Astrocyte of the hippocampus (primary cell): Measurements from ENCODE around the gene ITSN1.

ENCODE experiments used
- DNase-seq: peaks from one replicate; pipeline ENCODE4 v3.0.0; 2011; ENCODE audit warnings: low read depth, low spot score

ITSN1 gene

DNA sequence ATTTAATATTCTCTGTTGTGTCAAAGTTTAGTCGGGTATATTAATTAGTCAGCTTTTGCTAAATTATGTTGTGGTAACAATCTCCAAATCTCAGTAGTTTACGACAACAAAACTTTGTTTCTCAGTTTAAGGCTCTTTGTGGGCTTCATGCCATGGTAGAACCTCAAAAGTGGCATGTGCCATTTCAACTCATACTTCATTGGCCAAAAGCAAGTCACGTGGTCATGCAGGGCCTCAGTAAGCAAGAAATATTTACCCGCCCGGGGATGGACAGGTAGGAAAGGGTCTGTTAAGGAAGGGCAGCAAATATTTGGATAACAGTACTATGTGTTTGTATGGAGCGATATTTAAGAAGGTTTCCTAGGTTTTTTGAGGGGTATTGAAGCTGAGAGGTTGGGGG is 38.6 kb downstream of the ITSN1 start:
- DNase-seq = no peak

DNA sequence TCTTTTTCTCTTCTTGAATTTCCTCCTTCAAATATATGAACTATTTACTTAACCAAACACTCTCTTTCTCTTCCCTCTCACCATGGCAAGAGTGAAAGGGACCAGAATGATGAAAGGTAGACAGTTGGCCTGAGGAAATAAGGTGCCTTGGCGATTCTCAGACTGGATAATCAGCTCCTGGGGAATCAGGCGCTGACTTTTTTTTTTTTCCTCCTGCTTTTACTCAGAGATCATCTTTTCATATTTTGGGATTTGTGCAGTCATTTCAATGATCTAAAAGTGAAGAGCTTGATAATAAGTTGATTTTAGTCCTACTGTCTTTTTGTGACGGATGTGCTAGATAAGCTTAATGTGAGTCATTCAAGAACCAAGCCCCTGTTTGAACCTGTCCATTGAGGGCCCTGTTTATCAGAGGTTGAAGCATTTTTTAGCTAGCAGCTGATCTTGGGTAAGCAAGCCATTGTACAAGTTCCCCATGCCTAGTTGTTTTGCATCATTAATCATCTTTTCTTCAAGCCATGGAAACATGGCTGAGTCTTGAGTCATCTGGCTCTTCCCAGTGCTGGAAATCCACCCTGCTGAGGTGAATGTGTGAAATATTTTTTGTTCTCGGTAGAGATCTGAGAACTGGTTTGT is 40.8 kb downstream of the ITSN1 start:
- DNase-seq = peak; percentile 95

- no peak for DNase-seq
These were observed 41.8 kb downstream of the ITSN1 start for GRCh38 chr21:33684068-33684467.

DNA sequence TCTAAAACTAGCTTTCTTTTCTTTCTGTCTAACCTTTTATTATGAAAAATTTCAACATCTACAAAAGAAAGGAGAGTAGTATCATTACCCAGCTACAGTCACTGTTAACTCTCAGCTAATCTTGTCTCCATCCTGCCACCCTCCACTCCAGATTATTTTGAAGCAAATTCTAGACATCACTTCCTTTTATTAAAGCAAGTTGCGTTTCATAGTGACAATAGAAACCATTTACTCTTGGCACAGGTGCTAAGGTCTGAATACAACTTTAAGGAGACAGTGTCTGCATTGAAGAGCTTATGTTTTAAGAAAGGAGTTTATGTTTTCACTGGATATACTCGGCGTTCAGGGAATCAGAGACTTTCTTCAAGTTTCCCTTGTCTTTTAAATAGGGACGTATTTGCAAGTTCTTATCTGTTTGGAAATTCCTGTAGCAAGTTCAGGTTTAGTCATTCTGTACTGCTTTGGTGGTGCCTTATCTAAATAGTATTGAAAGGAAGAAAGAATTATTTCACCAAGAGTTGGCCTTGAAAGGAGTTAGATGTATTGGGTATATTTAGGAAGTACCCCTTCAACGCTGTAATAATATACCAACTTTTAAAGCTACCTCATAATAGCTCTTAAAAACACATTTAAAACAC is 42.7 kb downstream of the ITSN1 start:
- peak; percentile 47 for DNase-seq

DNA sequence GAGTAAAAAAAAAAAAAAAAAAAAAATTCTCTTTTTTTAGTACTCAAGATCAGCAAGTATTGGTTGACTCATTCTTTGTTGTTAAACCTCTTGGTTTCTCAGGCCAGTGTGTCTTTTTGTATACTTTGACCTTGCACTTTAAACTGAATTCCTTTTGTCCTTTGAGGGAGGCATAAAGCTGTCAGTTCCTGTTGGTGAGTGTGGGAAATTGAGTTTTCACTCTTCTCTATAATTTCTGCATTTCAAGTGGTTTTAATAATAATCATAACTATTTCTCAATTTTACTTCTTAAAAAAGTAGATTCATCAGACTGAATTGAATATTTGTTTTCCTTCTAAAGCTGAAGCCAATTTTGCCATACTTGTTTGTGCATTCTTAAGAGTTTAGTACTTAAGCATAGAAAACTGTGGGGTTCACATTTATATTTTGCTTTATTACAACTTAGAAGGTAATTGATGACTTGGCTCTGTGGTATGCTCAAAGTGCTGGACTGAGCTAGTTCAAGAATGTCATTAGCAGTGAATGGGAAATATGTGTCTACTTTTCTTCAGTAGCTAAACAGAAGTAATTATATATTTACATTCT is 43.4 kb downstream of the ITSN1 start:
- DNase-seq = peak; percentile 81

DNA sequence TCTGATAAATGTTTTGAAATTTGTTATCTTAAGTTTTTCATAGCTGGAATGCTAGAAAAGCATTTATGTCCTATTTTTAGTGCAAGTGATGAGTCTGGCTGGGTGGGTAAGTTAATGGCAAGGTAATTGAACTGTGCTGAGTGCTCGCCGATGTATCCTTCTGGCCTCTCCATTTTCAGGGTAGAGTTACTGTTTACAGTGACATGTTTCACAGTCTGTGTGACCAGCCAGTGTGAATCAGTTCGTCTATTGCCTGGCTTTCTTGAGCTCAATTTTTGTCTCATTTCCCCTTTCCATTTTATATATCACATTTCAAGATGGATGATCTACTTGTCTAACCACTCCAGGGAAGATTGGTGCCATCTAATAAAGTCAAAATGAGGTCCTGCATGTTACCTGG is 44.1 kb downstream of the ITSN1 start:
- no peak for DNase-seq

GRCh38 chr21:33687634-33688033 is 45.3 kb downstream of the ITSN1 start:
- DNase-seq = no peak

DNA sequence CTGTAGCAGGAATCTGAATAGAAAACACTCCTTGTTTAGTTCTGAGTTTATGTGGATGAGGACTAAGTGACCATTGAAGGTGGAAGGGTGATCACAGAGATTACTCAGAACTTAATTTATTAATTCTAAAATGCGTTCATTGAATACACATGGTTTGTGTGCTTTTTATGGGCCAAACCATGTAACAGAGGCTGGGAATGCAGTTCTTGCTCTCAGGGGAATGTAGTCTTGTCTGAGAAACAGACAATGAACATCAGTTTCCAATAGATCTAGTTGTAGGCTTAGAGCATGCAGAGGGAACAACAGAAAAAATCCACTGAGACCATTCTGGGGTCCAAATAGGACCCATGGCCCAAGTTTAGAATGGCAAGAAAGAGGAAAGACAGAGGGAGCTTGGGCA is 46.1 kb downstream of the ITSN1 start:
- DNase-seq = no peak

DNA sequence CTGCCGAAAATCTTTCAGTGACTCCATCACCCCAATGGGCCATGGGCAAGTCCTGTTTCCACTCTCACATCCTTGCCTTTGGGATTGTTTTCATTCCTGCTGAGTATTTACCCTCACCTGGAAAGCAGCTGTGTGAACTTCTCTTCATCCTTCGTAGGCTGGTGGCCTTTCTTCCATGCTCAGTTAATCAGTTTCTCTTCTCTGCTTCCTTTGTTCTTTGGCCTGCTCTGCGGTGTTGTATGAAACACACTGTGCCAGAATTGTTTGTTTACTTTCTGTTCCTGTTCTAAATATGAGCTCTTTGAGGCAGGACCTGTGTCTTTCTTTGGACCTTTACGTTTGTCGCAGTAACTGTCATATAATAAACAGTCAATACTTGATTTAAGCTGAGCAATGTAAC is 48.6 kb downstream of the ITSN1 start:
- DNase-seq = no peak

GRCh38 chr21:33691945-33692603 is 49.8 kb downstream of the ITSN1 start:
- DNase-seq = no peak

DNA sequence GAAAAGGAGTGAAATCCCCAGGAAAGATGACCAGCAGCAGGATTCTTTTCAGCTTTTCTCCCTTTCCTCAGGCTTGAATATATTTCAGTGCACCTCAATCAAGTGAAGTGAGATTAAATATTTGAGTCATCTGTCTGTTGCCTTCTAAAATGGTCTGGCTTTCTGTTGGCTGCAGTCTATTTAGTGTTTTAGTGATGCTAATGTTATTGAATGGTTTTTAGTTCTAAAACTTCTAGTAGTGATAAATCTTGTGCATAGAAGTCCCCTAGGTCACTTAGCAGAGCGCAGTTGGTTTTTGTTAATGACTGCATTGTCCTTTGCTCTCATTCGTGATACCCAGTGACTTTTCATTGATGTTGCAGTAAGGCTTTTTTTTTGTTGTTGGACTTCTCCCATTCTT is 53.5 kb downstream of the ITSN1 start:
- DNase-seq = no peak

- no peak for DNase-seq
These were observed 54.2 kb downstream of the ITSN1 start for GRCh38 chr21:33696465-33696864.

DNA sequence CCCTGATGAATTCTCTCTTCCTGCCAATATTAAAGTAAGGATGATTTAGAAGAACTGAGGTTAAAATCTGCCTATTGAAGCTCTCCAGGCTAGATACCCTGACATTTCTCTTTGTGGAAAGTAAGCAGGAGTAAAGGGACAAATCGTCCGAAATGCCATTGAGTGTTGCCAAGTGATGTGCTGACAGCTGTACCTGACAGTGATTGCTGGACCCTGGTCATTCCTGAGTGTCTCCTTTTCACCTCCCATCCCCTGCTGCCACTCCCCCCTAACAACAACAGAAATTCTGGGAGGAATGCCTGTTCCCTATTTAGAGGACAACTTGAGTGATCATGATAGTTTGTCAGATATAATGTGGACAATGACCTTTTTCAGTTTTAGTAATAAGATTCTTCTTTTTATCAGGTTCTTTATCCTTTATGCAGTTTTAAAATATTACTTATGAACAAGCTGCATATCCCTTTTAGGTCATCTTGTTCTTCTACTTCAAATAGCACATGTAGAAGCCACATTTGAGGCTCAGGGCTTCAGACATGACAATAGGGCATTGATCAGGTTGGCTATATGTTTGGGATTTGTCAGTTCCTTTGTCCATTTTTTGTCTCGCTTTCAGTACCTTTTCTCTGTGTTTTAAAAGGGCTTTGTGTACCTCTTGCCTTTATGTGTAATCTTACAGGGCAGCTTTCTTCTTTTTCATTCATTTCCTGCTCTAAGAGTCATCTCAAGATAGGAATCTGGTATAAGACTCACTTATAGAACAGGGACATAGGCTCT is 56.0 kb downstream of the ITSN1 start:
- no peak for DNase-seq

- DNase-seq = no peak
These were observed 57.0 kb downstream of the ITSN1 start for GRCh38 chr21:33699277-33699676.

GRCh38 chr21:33700491-33700890 is 58.2 kb downstream of the ITSN1 start:
- no peak for DNase-seq

- DNase-seq = no peak
These were observed 61.7 kb downstream of the ITSN1 start for GRCh38 chr21:33703750-33704606.

GRCh38 chr21:33707846-33708245 is 65.5 kb downstream of the ITSN1 start:
- DNase-seq = no peak

GRCh38 chr21:33708874-33709273 is 66.6 kb downstream of the ITSN1 start:
- no peak for DNase-seq

GRCh38 chr21:33712022-33712803 is 69.9 kb downstream of the ITSN1 start:
- no peak for DNase-seq

- no peak for DNase-seq
These were observed 78.8 kb downstream of the ITSN1 start for GRCh38 chr21:33721081-33721480.
